ENCODE results near the gene PTPRT.

Gene PTPRT

DNA sequence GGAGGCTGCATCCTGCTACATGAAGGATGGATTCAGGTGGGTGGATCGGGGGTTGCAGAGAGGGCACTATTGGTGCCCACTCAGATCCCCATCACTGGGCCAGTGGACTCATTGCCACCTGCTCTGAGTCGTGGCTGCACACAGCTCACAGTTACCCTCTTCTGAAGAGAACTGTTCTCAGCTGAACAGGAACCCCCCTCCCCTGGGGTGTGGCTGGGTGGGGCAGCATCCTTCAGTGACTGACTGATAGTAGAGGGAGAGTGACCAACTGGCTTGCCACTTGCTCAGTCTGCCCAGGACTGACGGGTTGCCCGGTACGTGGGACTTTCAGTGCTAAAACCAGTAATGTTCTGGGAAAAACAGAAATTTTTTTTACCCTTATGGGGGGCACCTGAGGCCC lies 1077.5 kb downstream of the PTPRT start:
- 88% methylated on average over 5 of the region's 5 CpGs for WGBS
- H3K4me3 ChIP-seq (ENCODE audit: low read length) = no peak overlapping the region
- H3K9me3 ChIP-seq (ENCODE audit: insufficient read depth, low read depth, low read length) = no peaks in the 10 kb centered on the region
- no peaks in the 10 kb centered on the region for H3K27me3 ChIP-seq (ENCODE audit: insufficient read depth, low read length)
- H3K9ac ChIP-seq (ENCODE audit: low read depth, low read length) = no peak overlapping the region
- no peak overlapping the region for H3K27ac ChIP-seq (ENCODE audit: low read depth, low read length)
- H3K36me3 ChIP-seq (ENCODE audit: insufficient read depth, low read length) = no peaks in the 10 kb centered on the region
- no peaks in the 10 kb centered on the region for H3K4me1 ChIP-seq (ENCODE audit: insufficient read depth, low read length)

DNA sequence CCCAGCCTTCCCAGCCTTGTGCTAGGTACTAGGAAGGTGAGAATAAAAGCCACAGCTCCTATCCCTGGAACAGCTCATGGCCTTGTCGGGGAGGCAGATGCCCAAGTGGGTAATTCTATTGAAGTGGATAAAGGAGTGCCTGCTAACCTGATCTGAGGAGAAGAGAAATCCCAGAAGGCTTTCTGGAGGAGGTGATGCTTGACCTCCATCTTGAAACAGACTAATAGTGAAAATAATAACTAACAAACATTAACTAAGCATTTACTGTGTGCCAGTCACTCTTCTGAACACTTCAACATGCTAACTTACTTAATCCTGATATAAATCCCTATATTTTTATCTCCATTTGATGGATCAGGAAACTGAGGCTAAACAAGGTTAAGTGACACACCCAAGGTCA lies 1078.4 kb downstream of the PTPRT start:
- H3K27me3 ChIP-seq (ENCODE audit: insufficient read depth, low read length) = no peaks in the 10 kb centered on the region
- no peak overlapping the region for H3K27ac ChIP-seq (ENCODE audit: low read depth, low read length)
- no peak overlapping the region for H3K4me3 ChIP-seq (ENCODE audit: low read length)
- H3K4me1 ChIP-seq (ENCODE audit: insufficient read depth, low read length) = no peaks in the 10 kb centered on the region
- 90% methylated on average over 1 of the region's 1 CpG for whole genome bisulfite sequencing
- H3K9ac ChIP-seq (ENCODE audit: low read depth, low read length) = no peak overlapping the region
- H3K36me3 ChIP-seq (ENCODE audit: insufficient read depth, low read length) = no peaks in the 10 kb centered on the region
- H3K9me3 ChIP-seq (ENCODE audit: insufficient read depth, low read depth, low read length) = no peaks in the 10 kb centered on the region

DNA sequence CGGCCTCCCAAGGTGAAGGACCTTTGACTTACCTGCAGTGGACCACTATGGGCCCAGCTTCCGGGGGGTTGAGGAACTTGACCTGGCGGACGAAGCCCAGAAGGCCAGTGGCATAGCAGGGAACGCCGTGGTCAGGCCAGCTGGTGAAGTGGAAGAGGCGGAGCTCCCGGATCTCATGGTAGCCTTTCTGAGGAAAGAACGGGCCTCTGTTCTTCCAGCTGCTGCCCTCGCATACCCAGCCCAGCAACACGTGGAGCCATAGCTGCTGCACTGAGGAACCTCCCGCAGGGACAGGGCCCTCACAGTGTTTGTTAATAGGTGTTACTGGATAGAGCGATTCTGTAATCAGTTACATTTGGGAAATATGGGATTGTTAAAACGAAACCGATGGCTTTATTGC lies 1079.4 kb downstream of the PTPRT start:
- 87% methylated on average over 15 of the region's 15 CpGs for WGBS
- Histone ChIP-seq H3K9ac (ENCODE audit: low read depth, low read length) (no peak overlapping the region), H3K9me3 (ENCODE audit: insufficient read depth, low read depth, low read length) (no peaks in the 10 kb centered on the region), H3K36me3 (ENCODE audit: insufficient read depth, low read length) (no peaks in the 10 kb centered on the region), H3K27me3 (ENCODE audit: insufficient read depth, low read length) (no peaks in the 10 kb centered on the region), H3K4me3 (ENCODE audit: low read length) (no peak overlapping the region), H3K4me1 (ENCODE audit: insufficient read depth, low read length) (no peaks in the 10 kb centered on the region), H3K27ac (ENCODE audit: low read depth, low read length) (no peak overlapping the region)

DNA sequence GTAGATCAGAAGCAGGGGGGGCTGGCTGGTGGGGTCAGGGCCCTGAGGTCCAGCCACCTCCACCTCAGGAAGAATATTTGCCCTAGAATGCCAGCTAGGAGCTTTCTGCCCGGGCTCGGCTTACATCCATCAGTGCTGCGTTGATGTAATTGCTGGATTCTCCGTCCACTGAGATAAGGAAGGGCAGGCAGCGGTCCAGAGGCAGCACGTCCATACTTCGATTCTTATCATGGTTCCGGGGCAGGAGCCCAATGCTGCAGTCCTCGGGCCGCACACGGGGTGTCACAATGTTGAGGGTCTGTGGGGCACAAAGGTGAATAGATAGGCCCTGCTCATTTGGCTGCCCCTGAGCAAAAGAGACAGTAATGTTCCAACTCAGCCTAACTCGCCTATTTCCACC lies 1087.7 kb downstream of the PTPRT start:
- H3K9me3 ChIP-seq (ENCODE audit: insufficient read depth, low read depth, low read length) = no peaks in the 10 kb centered on the region
- WGBS = 93% methylated on average over 12 of the region's 12 CpGs
- no peak overlapping the region for H3K27ac ChIP-seq (ENCODE audit: low read depth, low read length)
- H3K36me3 ChIP-seq (ENCODE audit: insufficient read depth, low read length) = no peaks in the 10 kb centered on the region
- no peak overlapping the region for H3K9ac ChIP-seq (ENCODE audit: low read depth, low read length)
- H3K4me1 ChIP-seq (ENCODE audit: insufficient read depth, low read length) = no peaks in the 10 kb centered on the region
- no peaks in the 10 kb centered on the region for H3K27me3 ChIP-seq (ENCODE audit: insufficient read depth, low read length)
- H3K4me3 ChIP-seq (ENCODE audit: low read length) = no peak overlapping the region

DNA sequence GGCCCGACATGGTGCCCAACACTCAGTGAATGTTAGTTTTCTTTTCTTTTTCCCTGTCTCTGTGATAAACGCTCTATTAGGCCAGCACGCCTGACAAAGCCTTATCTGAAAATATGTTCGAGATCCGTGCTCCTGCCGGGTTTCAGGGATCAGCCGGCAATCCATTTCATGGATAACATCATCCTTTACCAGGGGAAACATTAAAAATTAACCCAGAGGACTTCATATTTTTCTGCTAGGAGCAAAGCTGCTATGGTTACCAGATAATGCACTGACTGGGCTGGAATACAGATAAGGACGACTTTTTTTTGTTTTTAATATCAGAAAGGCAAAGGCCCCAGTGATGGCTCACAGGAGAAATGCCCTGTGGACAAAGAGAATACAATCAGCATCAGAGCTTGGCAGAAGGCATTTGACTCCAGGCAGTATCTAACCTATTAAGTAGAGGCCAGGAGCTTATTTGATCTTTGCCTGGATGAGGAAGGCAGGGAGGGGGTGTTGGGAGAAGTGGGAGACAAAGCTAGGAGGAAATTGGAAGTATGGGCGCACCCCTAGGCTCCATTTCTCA lies 1089.5 kb downstream of the PTPRT start:
- no peaks in the 10 kb centered on the region for H3K27me3 ChIP-seq (ENCODE audit: insufficient read depth, low read length)
- H3K4me3 ChIP-seq (ENCODE audit: low read length) = no peak overlapping the region
- WGBS = 85% methylated on average over 9 of the region's 9 CpGs
- no peaks in the 10 kb centered on the region for H3K4me1 ChIP-seq (ENCODE audit: insufficient read depth, low read length)
- H3K27ac ChIP-seq (ENCODE audit: low read depth, low read length) = no peak overlapping the region
- H3K9me3 ChIP-seq (ENCODE audit: insufficient read depth, low read depth, low read length) = no peaks in the 10 kb centered on the region
- no peaks in the 10 kb centered on the region for H3K36me3 ChIP-seq (ENCODE audit: insufficient read depth, low read length)
- no peak overlapping the region for H3K9ac ChIP-seq (ENCODE audit: low read depth, low read length)

DNA sequence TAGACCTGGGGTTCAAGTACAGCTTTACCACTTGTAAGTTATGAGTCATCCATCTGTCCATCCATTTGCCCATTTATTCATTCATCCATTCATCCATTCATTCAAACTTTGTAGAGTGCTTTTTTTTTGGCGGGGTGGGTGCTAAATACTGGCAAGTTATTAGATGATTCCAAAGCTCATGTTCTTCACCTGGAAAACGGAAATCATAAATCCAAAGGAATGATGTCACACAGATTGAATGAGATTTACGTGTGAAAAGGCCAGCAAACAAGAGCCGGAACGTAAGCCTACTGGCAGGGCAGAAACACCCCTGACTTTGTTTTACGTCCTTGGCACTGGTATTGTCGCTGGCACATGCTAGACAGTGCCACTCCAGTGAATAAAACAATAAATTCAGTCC lies 1090.6 kb downstream of the PTPRT start:
- H3K27me3 ChIP-seq (ENCODE audit: insufficient read depth, low read length) = no peaks in the 10 kb centered on the region

DNA sequence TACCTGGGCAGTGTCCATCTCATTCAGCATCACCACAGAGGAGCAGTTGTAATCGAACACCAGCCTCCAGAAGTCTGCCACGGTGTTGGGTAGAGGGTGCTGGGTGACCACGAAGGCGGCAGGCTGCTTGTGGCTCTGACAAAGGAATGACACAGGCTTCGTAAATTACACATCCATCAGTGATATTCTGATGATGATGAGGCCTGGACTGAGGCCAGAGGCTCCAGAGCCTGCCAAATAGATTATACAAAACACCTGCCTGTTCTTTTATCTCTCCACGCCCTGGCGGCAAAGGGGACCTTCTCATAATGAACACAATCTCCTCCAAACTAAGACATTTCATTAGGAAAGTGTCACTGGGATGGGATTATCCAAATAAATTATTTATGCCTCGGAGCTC lies 1091.3 kb downstream of the PTPRT start:
- H3K9me3 ChIP-seq (ENCODE audit: insufficient read depth, low read depth, low read length) = no peaks in the 10 kb centered on the region
- 87% methylated on average over 8 of the region's 8 CpGs for WGBS
- no peak overlapping the region for H3K9ac ChIP-seq (ENCODE audit: low read depth, low read length)
- H3K27ac ChIP-seq (ENCODE audit: low read depth, low read length) = no peak overlapping the region
- H3K4me3 ChIP-seq (ENCODE audit: low read length) = no peak overlapping the region
- no peaks in the 10 kb centered on the region for H3K27me3 ChIP-seq (ENCODE audit: insufficient read depth, low read length)
- no peaks in the 10 kb centered on the region for H3K36me3 ChIP-seq (ENCODE audit: insufficient read depth, low read length)
- H3K4me1 ChIP-seq (ENCODE audit: insufficient read depth, low read length) = no peaks in the 10 kb centered on the region

More for the DNA sequence above, 1090.6 kb downstream of the PTPRT start:
- Histone ChIP-seq H3K4me3 (ENCODE audit: low read length) (no peak overlapping the region), H3K4me1 (ENCODE audit: insufficient read depth, low read length) (no peaks in the 10 kb centered on the region), H3K9me3 (ENCODE audit: insufficient read depth, low read depth, low read length) (no peaks in the 10 kb centered on the region), H3K9ac (ENCODE audit: low read depth, low read length) (no peak overlapping the region), H3K27ac (ENCODE audit: low read depth, low read length) (no peak overlapping the region), H3K36me3 (ENCODE audit: insufficient read depth, low read length) (no peaks in the 10 kb centered on the region)
- WGBS = 90% methylated on average over 7 of the region's 7 CpGs

DNA sequence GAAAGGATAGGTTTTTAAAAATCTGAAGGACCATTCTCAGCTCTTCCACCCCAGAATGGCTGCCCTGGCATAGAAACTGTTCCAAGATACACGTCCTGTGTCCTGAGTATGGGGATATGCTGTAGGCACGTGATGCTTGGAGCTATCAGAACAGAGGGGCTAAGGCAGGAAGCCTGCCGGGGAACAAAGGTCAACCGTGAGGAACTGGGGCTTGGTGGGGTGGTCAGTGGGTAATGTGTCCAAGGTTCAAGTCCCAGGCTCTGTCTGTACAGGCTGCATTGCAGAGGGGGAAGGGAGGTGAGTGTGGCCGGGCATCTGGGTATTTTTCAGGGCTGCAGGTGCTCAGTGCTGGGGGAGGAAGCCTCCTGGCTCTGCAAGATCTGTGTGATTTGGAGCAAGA lies 1092.0 kb downstream of the PTPRT start:
- Histone ChIP-seq H3K9ac (ENCODE audit: low read depth, low read length) (no peak overlapping the region), H3K4me3 (ENCODE audit: low read length) (no peak overlapping the region), H3K27ac (ENCODE audit: low read depth, low read length) (no peak overlapping the region), H3K36me3 (ENCODE audit: insufficient read depth, low read length) (no peaks in the 10 kb centered on the region), H3K4me1 (ENCODE audit: insufficient read depth, low read length) (no peaks in the 10 kb centered on the region), H3K27me3 (ENCODE audit: insufficient read depth, low read length) (no peaks in the 10 kb centered on the region), H3K9me3 (ENCODE audit: insufficient read depth, low read depth, low read length) (no peaks in the 10 kb centered on the region)
- WGBS = 85% methylated on average over 5 of the region's 5 CpGs

DNA sequence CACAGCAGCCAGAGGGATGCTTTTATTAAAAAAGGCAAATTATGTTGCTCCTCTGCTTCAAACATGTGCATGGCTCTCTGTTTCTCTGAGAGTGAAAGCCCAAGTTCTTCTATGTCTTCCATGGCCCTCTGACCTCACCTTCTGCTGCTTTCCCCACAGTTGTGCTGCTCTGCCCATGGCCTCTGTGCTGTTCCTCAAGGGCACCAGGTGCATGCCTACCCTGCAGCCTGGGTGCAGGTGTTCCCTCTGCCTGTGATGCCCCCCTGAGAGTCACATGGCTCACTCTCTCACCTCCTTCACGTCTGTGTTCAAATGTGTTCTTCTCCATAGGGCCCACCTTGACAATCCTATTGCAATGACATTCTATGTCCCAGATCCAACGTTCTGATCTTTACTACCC lies 1094.5 kb downstream of the PTPRT start:
- no peak overlapping the region for H3K27ac ChIP-seq (ENCODE audit: low read depth, low read length)
- no peak overlapping the region for H3K4me3 ChIP-seq (ENCODE audit: low read length)
- no peaks in the 10 kb centered on the region for H3K4me1 ChIP-seq (ENCODE audit: insufficient read depth, low read length)
- H3K27me3 ChIP-seq (ENCODE audit: insufficient read depth, low read length) = no peaks in the 10 kb centered on the region
- 65% methylated on average over 2 of the region's 2 CpGs for WGBS
- H3K9me3 ChIP-seq (ENCODE audit: insufficient read depth, low read depth, low read length) = no peaks in the 10 kb centered on the region
- H3K36me3 ChIP-seq (ENCODE audit: insufficient read depth, low read length) = no peaks in the 10 kb centered on the region
- no peak overlapping the region for H3K9ac ChIP-seq (ENCODE audit: low read depth, low read length)

DNA sequence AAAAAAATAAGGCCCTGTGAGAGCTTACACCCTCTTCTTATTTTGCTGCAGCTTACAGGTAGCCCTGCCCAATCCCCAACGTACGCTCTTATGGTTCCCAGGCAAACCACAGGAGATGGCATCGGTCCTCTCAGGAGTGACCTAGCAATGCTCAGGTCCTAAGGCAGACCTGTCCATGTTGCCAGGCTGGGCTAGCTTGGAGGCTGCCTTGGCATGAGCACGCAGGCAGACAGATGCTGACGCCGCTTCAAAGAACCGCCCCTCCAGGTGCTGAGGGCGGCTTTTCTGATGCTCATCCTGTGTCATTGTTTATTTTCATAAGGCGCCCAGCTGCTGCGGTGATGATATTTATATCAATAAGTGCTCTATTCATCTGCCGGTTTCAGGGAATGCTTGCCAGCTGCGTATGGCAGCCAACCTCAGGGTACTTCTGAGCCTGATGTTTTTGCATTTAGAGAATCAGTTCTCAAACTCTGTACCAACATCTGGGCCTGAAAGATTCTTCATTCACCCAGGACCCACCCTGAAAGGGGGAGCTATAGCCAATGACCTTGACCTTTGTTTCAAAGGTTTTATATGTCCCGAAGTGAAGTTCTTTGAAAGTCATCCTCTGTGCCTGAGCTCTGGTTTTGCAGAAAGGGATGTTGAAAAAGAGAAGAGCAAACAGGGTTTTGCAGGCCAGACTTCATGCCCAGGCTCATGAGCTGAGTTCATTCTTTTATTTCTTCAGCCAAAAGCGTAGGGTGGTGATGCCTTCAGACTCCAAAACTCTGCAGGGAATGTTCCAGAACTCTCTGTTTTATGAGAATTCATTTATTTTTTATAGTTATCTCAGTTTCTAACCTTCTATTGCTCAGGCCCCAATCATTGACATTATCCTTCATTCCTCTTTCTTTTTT lies 1095.9 kb downstream of the PTPRT start:
- 87% methylated on average over 14 of the region's 14 CpGs for WGBS
- Histone ChIP-seq H3K9ac (ENCODE audit: low read depth, low read length) (no peak overlapping the region), H3K27ac (ENCODE audit: low read depth, low read length) (no peak overlapping the region), H3K4me3 (ENCODE audit: low read length) (no peak overlapping the region), H3K4me1 (ENCODE audit: insufficient read depth, low read length) (no peaks in the 10 kb centered on the region), H3K9me3 (ENCODE audit: insufficient read depth, low read depth, low read length) (no peaks in the 10 kb centered on the region), H3K27me3 (ENCODE audit: insufficient read depth, low read length) (no peaks in the 10 kb centered on the region), H3K36me3 (ENCODE audit: insufficient read depth, low read length) (no peaks in the 10 kb centered on the region)

DNA sequence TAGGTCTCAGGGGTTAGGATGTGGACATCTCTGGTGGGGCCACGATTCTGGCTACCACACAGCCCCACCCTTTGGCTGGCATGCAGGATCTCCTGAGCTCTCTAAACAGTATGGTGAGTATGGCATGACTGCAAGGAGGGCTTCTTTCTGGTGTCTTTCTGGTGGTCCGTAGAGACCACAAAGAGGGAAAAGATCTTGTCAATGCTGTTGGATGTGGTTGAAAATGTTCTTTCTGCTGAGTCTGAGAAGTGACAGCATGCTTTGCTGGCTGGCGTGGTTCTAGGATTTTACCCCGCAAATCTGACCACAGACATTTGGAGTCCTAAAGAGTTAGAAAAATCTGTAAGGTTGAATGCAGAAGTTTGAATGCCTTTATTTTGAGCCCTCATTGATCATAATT lies 1096.7 kb downstream of the PTPRT start:
- Histone ChIP-seq H3K9ac (ENCODE audit: low read depth, low read length) (no peak overlapping the region), H3K4me1 (ENCODE audit: insufficient read depth, low read length) (no peaks in the 10 kb centered on the region), H3K27ac (ENCODE audit: low read depth, low read length) (no peak overlapping the region), H3K36me3 (ENCODE audit: insufficient read depth, low read length) (no peaks in the 10 kb centered on the region), H3K9me3 (ENCODE audit: insufficient read depth, low read depth, low read length) (no peaks in the 10 kb centered on the region), H3K4me3 (ENCODE audit: low read length) (no peak overlapping the region), H3K27me3 (ENCODE audit: insufficient read depth, low read length) (no peaks in the 10 kb centered on the region)
- WGBS = 91% methylated on average over 4 of the region's 4 CpGs

All from HUES64 (cell line).